HG03060 (cell line): ENCODE data around the gene TPP2.

Experiments used
- ATAC-seq: cut with Tn5 transposase; IDR thresholded peaks from one replicate; pipeline ENCODE4 v1.9.1; 2021; ENCODE audit warnings: low read depth, moderate number of reproducible peaks; ENCODE audit not compliant: unreplicated experiment

TPP2 gene

GRCh38 chr13:102593466-102593865 is 3.3 kb upstream of the TPP2 start:
- no peak for ATAC-seq

- ATAC-seq = no peak
Measured at GRCh38 chr13:102597029-102597961, 509 bp downstream of the TPP2 start.

- no peak for ATAC-seq
Measured at GRCh38 chr13:102598061-102598460, 1.3 kb downstream of the TPP2 start.

- ATAC-seq = no peak
Measured at GRCh38 chr13:102599426-102600012, 2.7 kb downstream of the TPP2 start.

GRCh38 chr13:102606537-102607309 is 9.9 kb downstream of the TPP2 start:
- ATAC-seq = no peak

GRCh38 chr13:102608974-102609373 is 12.2 kb downstream of the TPP2 start:
- no peak for ATAC-seq

GRCh38 chr13:102609696-102610095 is 12.9 kb downstream of the TPP2 start:
- ATAC-seq = no peak

- ATAC-seq = no peak
Measured at GRCh38 chr13:102610296-102610895, 13.6 kb downstream of the TPP2 start.

- no peak for ATAC-seq
Measured at GRCh38 chr13:102617697-102618350, 21.0 kb downstream of the TPP2 start.

- ATAC-seq = no peak
Measured at GRCh38 chr13:102620516-102620915, 23.7 kb downstream of the TPP2 start.

- ATAC-seq = no peak
Measured at GRCh38 chr13:102626928-102627327, 30.1 kb downstream of the TPP2 start.

- ATAC-seq = no peak
Measured at GRCh38 chr13:102628559-102628958, 31.8 kb downstream of the TPP2 start.

GRCh38 chr13:102631198-102631597 is 34.4 kb downstream of the TPP2 start:
- ATAC-seq = no peak

GRCh38 chr13:102638741-102639140 is 42.0 kb downstream of the TPP2 start:
- ATAC-seq = no peak

GRCh38 chr13:102642029-102642428 is 45.2 kb downstream of the TPP2 start:
- ATAC-seq = no peak

GRCh38 chr13:102642475-102642874 is 45.7 kb downstream of the TPP2 start:
- ATAC-seq = no peak

- ATAC-seq = no peak
Measured at GRCh38 chr13:102643656-102644055, 46.9 kb downstream of the TPP2 start.

GRCh38 chr13:102645701-102646100 is 48.9 kb downstream of the TPP2 start:
- ATAC-seq = no peak

- no peak for ATAC-seq
Measured at GRCh38 chr13:102648046-102648445, 51.3 kb downstream of the TPP2 start.

GRCh38 chr13:102650444-102650843 is 53.7 kb downstream of the TPP2 start:
- ATAC-seq = no peak
